Left lung (tissue), 10 donors: ENCODE results near the gene SRSF6. TPM values are rescaled to one million over a fixed set of nuclear protein-coding genes. Genes with fewer than 3 reads are reported as not detected.

Experiments used
- ATAC-seq: fragments of 200-7000 bp; cut with Tn5 transposase; one replicate; pipeline ENCODE4 v1.9.1; 2020; ENCODE audit warnings: moderate library complexity
- DNase-seq, 4 donors: peaks; one replicate each; pipeline ENCODE4 v3.0.0-alpha.2; 2013 to 2020
- H3K27ac ChIP-seq, 2 donors: fragments of 200-600 bp; sonication (generic) in 1 of 2; one replicate each; pipeline versions ENCODE4 v1.5.0 to v1.8.0; 2020 to 2021
- H3K27me3 ChIP-seq, 2 donors: fragments of 200-600 bp; sonication (generic) in 1 of 2; one replicate each; pipeline versions ENCODE4 v1.5.0 to v1.8.0; 2020 to 2021
- H3K36me3 ChIP-seq, 2 donors: fragments of 200-600 bp; sonication (generic) in 1 of 2; one replicate each; pipeline versions ENCODE4 v1.5.0 to v1.8.0; 2020 to 2021
- H3K4me1 ChIP-seq, 2 donors: fragments of 200-600 bp; one replicate each; pipeline ENCODE4 v1.8.0; 2021
- H3K4me3 ChIP-seq, 2 donors: fragments of 200-600 bp; sonication (generic) in 1 of 2; one replicate each; pipeline versions ENCODE4 v1.5.0 to v1.8.0; 2020 to 2021; ENCODE audit warnings: mild to moderate bottlenecking in 1 of 2
- H3K9me3 ChIP-seq, 2 donors: fragments of 200-600 bp; sonication (generic) in 1 of 2; one replicate each; pipeline versions ENCODE4 v1.5.0 to v1.8.0; 2020 to 2021
- intact Hi-C, 2 donors: fragments of 100-400 bp; cut with DNase I; formaldehyde crosslinking; loops; one replicate each; pipeline versions ENCODE4 v1.11.2 to v1.14.2; 2022
- polyA plus RNA-seq, 6 donors: library from polyadenylated mRNA; unstranded; fragments of 120-200 nt; gene quantifications; one replicate each; pipeline ENCODE4 v1.2.1, GENCODE V29; 2013; ENCODE audit not compliant: insufficient read length in 6 of 6
- total RNA-seq, 2 donors: library from RNA; stranded (reverse); fragmentation: NEBNext Ultra II Directional; extraction: Animal tissue kit (Norgen Biotek cat#: 25700); gene quantifications; one replicate each; pipeline ENCODE4 v1.2.1, GENCODE V29; 2021
- TF ChIP-seq, protein P1 (sequence below), 2 donors: fragments of 200-600 bp; sonication (generic) in 1 of 2; IDR thresholded peaks; one replicate each; pipeline versions ENCODE4 v1.5.0 to v1.8.0; 2021; ENCODE audit warnings: antibody characterized with exemption in 2 of 2
- donor health status: DM: no; HTN: yes; CAD: no.
- donor health status: DM: no; HTN: no; CAD: no.

SRSF6 gene
- total and polyA plus RNA-seq, 8 donors: 134 to 424 (median 388) TPM

DNA sequence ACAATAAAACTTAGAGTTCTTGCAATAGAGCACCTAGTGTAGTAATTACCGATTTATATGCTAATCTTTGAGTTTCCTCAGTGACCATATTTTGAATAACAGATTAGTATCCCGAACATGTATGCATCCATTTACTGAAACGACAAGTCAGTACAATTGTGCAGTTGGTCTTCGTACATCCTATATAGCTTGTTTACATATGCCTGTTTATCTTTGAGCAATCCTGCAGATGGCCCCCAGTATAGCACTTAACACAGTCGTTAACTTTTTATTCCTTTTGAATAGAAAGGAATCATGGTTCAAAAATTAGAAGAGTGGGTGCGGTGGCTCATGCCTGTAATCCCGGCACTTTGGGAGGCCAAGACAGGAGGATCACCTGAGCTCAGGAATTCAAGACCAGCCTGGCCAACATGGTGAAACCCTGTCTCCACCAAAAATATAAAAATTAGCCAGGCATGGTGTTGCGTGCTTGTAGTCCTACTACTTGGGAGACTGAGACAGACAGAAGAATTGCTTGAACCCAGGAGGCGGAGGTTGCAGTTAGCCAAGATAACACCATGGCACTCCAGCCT is 6.6 kb downstream of the SRSF6 start:
- H3K9me3 ChIP-seq: no peaks in the 10 kb centered on the region
- intact Hi-C loops: no loop called here
- ATAC-seq: no peak

DNA sequence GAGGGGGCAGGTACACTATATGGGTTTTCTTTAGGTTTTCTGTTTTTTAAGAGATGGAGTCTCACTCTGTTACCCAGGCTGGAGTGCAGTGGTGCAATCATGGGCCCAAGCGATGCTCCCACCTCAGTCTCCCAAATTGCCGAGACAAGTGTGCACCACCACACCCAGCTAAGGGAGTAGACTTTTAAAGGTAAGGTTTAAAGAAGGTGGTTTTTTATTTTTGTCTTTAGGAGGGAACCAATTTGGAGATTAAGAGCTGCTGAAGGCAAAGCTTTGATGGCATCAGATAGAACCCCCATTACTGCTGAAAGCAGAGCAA is 7.9 kb downstream of the SRSF6 start:
- TF ChIP-seq, protein P1, sequence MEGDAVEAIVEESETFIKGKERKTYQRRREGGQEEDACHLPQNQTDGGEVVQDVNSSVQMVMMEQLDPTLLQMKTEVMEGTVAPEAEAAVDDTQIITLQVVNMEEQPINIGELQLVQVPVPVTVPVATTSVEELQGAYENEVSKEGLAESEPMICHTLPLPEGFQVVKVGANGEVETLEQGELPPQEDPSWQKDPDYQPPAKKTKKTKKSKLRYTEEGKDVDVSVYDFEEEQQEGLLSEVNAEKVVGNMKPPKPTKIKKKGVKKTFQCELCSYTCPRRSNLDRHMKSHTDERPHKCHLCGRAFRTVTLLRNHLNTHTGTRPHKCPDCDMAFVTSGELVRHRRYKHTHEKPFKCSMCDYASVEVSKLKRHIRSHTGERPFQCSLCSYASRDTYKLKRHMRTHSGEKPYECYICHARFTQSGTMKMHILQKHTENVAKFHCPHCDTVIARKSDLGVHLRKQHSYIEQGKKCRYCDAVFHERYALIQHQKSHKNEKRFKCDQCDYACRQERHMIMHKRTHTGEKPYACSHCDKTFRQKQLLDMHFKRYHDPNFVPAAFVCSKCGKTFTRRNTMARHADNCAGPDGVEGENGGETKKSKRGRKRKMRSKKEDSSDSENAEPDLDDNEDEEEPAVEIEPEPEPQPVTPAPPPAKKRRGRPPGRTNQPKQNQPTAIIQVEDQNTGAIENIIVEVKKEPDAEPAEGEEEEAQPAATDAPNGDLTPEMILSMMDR (IDR thresholded peaks at IDR 0.05): no peak
- Histone ChIP-seq H3K27me3 (no peaks in the 10 kb centered on the region), H3K4me1 (peaks cover 5 to 37% of the 10 kb centered on the region in 2 donors), H3K9me3 (no peaks in the 10 kb centered on the region), H3K4me3 (no peak overlapping the region), H3K36me3 (peaks cover 0 to 98% of the 10 kb centered on the region in 2 donors), H3K27ac (no peak overlapping the region)
- ATAC-seq: no peak
- DNase-seq: no peak
- intact Hi-C loops: no loop called here

More for the DNA sequence above, 6.6 kb downstream of the SRSF6 start:
- Histone ChIP-seq H3K36me3 (peaks cover 0 to 98% of the 10 kb centered on the region in 2 donors), H3K27me3 (no peaks in the 10 kb centered on the region), H3K27ac (no peak overlapping the region), H3K4me3 (no peak overlapping the region), H3K4me1 (peaks cover 5 to 35% of the 10 kb centered on the region in 2 donors)
- DNase-seq: no peak
- TF ChIP-seq, protein P1 (IDR thresholded peaks at IDR 0.05): no peak

DNA sequence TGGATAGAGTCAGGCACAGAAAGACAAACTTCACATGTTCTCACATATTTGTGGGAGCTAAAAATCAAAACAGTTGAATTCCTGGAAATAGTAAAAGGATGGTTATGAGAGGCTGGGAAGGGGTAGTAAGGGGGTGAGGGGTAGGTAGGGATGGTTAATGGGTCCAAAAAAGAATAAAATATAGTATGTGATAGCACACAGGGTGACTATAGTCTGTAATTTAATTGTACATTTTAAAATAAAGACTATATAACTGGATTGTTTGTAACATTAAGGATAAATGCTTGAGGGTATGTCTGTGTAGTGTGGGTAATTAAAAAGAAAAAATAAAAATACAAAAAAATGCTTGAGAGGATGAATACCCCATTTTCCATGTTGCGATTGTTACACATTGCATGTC is 9.9 kb downstream of the SRSF6 start:
- DNase-seq (no peak), ATAC-seq (no peak)
- intact Hi-C loops: no loop called here
- no peaks in the 10 kb centered on the region for H3K9me3 ChIP-seq
- H3K27ac ChIP-seq: no peak overlapping the region
- H3K4me3 ChIP-seq: no peak overlapping the region
- TF ChIP-seq, protein P1 (IDR thresholded peaks at IDR 0.05): no peak
- peaks cover 0 to 78% of the 10 kb centered on the region in 2 donors for H3K36me3 ChIP-seq
- H3K4me1 ChIP-seq: peaks cover 0 to 22% of the 10 kb centered on the region in 2 donors
- no peaks in the 10 kb centered on the region for H3K27me3 ChIP-seq

DNA sequence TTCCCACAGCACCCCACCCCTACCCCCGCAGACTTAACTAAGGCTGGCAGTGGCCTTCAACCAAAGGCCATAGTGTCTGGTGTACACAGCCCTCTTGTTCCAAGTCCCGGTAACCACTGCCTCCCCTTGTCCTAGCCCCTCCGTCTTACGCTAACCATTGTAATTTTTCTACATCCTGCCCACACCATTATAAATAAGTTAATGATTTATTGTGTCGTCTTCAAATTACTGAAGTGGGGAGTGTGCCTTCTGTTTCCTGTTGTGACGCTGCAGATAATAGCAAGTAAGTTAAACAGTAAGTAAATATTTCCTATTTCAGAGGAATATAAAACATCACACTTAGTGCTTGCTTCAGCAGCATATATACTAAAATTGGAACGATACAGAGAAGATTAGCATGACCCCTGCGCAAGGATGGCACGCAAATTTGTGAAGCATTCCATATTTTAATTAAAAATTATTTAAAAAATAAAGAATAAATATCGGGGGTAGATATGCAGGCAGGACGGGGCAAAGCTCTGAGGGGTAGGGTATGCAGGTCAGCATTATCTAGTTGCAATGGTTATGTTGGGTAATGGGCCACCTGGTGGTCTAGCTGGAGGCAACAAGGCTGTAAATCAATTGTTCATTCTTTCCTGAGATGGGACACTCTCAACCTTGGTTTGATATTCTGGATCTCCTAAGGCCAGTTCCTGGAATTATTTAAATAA is 15.1 kb downstream of the SRSF6 start:
- no peak for DNase-seq
- H3K9me3 ChIP-seq: no peaks in the 10 kb centered on the region
- H3K4me1 ChIP-seq: peaks cover 0 to 13% of the 10 kb centered on the region in 2 donors
- intact Hi-C loops: no loop called here
- no peak for ATAC-seq
- H3K27me3 ChIP-seq: no peaks in the 10 kb centered on the region
- H3K4me3 ChIP-seq: no peak overlapping the region
- H3K36me3 ChIP-seq: peaks cover 0 to 28% of the 10 kb centered on the region in 2 donors
- no peak overlapping the region for H3K27ac ChIP-seq
- TF ChIP-seq, protein P1 (IDR thresholded peaks at IDR 0.05): no peak

DNA sequence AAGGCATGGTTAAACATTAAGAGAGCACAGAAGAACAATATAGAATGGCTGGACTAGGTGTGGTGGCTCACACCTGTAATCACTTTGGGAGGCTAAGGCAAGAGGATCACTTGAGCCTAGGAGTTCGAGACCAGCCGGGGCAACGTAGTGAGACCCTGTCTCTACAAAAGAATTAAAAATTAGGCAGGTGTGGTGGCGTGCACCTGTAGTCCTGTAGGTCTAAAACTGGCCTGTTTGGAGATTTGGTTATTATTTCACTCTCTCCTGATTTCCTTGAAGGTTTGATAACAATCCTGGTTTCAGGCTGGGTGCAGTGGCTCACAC is 15.6 kb downstream of the SRSF6 start:
- intact Hi-C loops: no loop called here
- Histone ChIP-seq H3K4me1 (peaks cover 0 to 13% of the 10 kb centered on the region in 2 donors), H3K9me3 (no peaks in the 10 kb centered on the region), H3K4me3 (no peak overlapping the region), H3K27ac (no peak overlapping the region), H3K27me3 (no peaks in the 10 kb centered on the region), H3K36me3 (peaks cover 0 to 23% of the 10 kb centered on the region in 2 donors)
- DNase-seq (no peak), ATAC-seq (no peak)
- TF ChIP-seq, protein P1 (IDR thresholded peaks at IDR 0.05): no peak
